Heart right ventricle (tissue), 16 donors: ENCODE measurements around the gene EPN3. TPM values are rescaled to one million over a fixed set of nuclear protein-coding genes. Genes with fewer than 3 reads are reported as not detected.

Experiments
- ATAC-seq, 8 donors: fragments of 200-7000 bp; cut with Tn5 transposase; one replicate each; pipeline ENCODE4 v1.9.1; 2020; ENCODE audit warnings: mild to moderate bottlenecking in 8 of 8, moderate library complexity in 8 of 8, moderate number of reproducible peaks in 1 of 8
- DNase-seq, 2 donors: peaks; one replicate each; pipeline ENCODE4 v3.0.0-alpha.2; 2020
- H3K27ac ChIP-seq, 10 donors: fragments of 200-600 bp; sonication (generic) in 2 of 10; one replicate each; pipeline versions ENCODE4 v1.5.0 to v1.8.0; 2020 to 2022; ENCODE audit warnings: mild to moderate bottlenecking in 3 of 10
- H3K27me3 ChIP-seq, 7 donors: fragments of 200-600 bp; one replicate each; pipeline ENCODE4 v1.8.0; 2021 to 2022; ENCODE audit warnings: mild to moderate bottlenecking in 2 of 7
- H3K36me3 ChIP-seq, 9 donors: fragments of 200-600 bp; sonication (generic) in 1 of 9; one replicate each; pipeline versions ENCODE4 v1.5.0 to v1.8.0; 2020 to 2022; ENCODE audit warnings: mild to moderate bottlenecking in 2 of 9
- H3K4me1 ChIP-seq, 9 donors: fragments of 200-600 bp; sonication (generic) in 1 of 9; one replicate each; pipeline versions ENCODE4 v1.5.0 to v1.8.0; 2020 to 2022; ENCODE audit warnings: mild to moderate bottlenecking in 4 of 9
- H3K4me3 ChIP-seq, 10 donors: fragments of 200-600 bp; sonication (generic) in 2 of 10; one replicate each; pipeline versions ENCODE4 v1.5.0 to v1.8.0; 2020 to 2022; ENCODE audit warnings: mild to moderate bottlenecking in 7 of 10, moderate library complexity in 2 of 10
- H3K9me3 ChIP-seq, 11 donors: fragments of 200-600 bp in 10 of 11; sonication (generic) in 2 of 11; one replicate each; pipeline versions ENCODE4 v1.5.0 to v1.8.0; 2013 to 2022; ENCODE audit warnings: mild to moderate bottlenecking in 2 of 11, control low read depth in 1 of 11, moderate library complexity in 1 of 11
- WGBS, 2 donors: extraction: QIAGEN DNeasy Blood & Tissue Kit; methylation state at CpG; one replicate each; pipeline ENCODE4 v1.1.7; 2013; ENCODE audit warnings: inconsistent platforms in 1 of 2; 5-methylcytosine and 5-hydroxymethylcytosine counted together
- intact Hi-C, 10 donors: fragments of 100-400 bp; cut with DNase I; formaldehyde crosslinking; loops; one replicate each; pipeline versions ENCODE4 v1.11.1 to v1.14.2; 2022
- polyA plus RNA-seq, 2 donors: library from polyadenylated mRNA; stranded (reverse); fragments of 200-250 nt; gene quantifications; one replicate each; pipeline ENCODE4 v1.2.3, GENCODE V29; 2013
- total RNA-seq, 10 donors: library from RNA; stranded (reverse); fragmentation: NEBNext Ultra II Directional in 3 of 10; extraction: Animal tissue kit (Norgen Biotek cat#: 25700) in 3 of 10; gene quantifications; one replicate each; pipeline versions ENCODE4 v1.2.1 to v1.2.4, GENCODE V29; 2021 to 2023
- TF ChIP-seq, protein P1 (sequence below), 9 donors: fragments of 200-600 bp; sonication (generic) in 2 of 9; IDR thresholded peaks; one replicate each; pipeline versions ENCODE4 v1.5.0 to v1.8.0; 2021 to 2022; ENCODE audit warnings: antibody characterized with exemption in 9 of 9, mild to moderate bottlenecking in 5 of 9, moderate library complexity in 1 of 9
- donor health status: Arrhythmogenic right ventricular cardiomyopathy.
- donor health status: ischemic (EF 13 %, LVEDD 7.1; RV severe dilation, severe dysfunction).
- donor health status: healthy with polysubstance abuse.
- donor health status: DM: no; HTN: yes; CAD: no.
- donor health status: DM: no; HTN: no; CAD: no.
- donor health status: ischemic (EF 25% LVEDD 6.9; RV normal size, moderate dysfunction).
- donor health status: ischemic (EF 25% LVEDD 5.7; RV mildly dilated, moderate dysfunction).
- donor health status: healthy.
- donor health status: DM: yes; HTN: yes; CAD: no.
- donor health status: Ischemic cardiomyopathy.
- donor health status: ischemic (EF 35%, LVEDD 5.7; RV mildly dilated, moderate dysfunction).
- donor health status: nonischemic (EF 11% LVEDD 7.7; RV severe dilation, severe dysfunction).
- donor health status: DM: yes; HTN: yes; CAD: no.
- donor health status: PGD.
- donor health status: ischemic (EF 29% LVEDD 5.4; RV normal size, mild dysfunction).
- donor health status: nonischemic (EF 23%, LVEDD 6.1; RV moderate dilation, normal function).

The EPN3 gene
- total and polyA plus RNA-seq, 12 donors = 3.0 to 21.5 (median 10.1) TPM

DNA sequence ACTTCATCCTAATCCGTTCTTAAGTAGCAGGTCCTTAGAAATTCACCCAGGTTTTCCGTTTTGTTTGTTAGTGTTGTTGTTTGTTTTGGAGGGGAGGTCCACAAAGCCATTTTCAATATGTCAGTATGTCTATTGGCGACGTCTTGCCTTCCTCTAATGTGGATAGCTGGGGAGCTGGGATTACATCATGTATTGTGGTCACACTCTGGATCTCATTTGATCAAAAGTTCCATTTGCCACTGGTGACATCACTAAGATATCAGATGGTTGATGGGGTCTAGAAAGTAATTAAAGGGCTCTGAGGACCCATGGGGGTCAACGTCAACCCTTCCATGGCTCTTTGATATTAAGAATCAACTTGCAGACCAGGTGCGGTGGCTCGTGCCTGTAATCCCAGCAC, 2.7 kb upstream of the EPN3 start:
- peaks cover 0 to 43% (median 25%) of the 10 kb centered on the region in 7 donors for H3K27me3 ChIP-seq
- H3K4me1 ChIP-seq = peaks cover 3 to 30% (median 19%) of the 10 kb centered on the region in 9 donors
- H3K36me3 ChIP-seq = no peaks in the 10 kb centered on the region
- DNase-seq (no peak), ATAC-seq (no peak)
- intact Hi-C loops = loop anchor here in 2 of 10 donors (5.0 to 10.0 kb wide), 2 partner anchors 45 to 508 kb away; no protein-coding TSS in a partner anchor
- TF ChIP-seq, protein P1, sequence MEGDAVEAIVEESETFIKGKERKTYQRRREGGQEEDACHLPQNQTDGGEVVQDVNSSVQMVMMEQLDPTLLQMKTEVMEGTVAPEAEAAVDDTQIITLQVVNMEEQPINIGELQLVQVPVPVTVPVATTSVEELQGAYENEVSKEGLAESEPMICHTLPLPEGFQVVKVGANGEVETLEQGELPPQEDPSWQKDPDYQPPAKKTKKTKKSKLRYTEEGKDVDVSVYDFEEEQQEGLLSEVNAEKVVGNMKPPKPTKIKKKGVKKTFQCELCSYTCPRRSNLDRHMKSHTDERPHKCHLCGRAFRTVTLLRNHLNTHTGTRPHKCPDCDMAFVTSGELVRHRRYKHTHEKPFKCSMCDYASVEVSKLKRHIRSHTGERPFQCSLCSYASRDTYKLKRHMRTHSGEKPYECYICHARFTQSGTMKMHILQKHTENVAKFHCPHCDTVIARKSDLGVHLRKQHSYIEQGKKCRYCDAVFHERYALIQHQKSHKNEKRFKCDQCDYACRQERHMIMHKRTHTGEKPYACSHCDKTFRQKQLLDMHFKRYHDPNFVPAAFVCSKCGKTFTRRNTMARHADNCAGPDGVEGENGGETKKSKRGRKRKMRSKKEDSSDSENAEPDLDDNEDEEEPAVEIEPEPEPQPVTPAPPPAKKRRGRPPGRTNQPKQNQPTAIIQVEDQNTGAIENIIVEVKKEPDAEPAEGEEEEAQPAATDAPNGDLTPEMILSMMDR (IDR thresholded peaks at IDR 0.05) = no peak
- H3K9me3 ChIP-seq = no peaks in the 10 kb centered on the region
- no peak overlapping the region for H3K4me3 ChIP-seq
- H3K27ac ChIP-seq = no peak overlapping the region
- 90 to 91% methylated on average over 7 of the region's 7 CpGs for WGBS, 2 donors

DNA sequence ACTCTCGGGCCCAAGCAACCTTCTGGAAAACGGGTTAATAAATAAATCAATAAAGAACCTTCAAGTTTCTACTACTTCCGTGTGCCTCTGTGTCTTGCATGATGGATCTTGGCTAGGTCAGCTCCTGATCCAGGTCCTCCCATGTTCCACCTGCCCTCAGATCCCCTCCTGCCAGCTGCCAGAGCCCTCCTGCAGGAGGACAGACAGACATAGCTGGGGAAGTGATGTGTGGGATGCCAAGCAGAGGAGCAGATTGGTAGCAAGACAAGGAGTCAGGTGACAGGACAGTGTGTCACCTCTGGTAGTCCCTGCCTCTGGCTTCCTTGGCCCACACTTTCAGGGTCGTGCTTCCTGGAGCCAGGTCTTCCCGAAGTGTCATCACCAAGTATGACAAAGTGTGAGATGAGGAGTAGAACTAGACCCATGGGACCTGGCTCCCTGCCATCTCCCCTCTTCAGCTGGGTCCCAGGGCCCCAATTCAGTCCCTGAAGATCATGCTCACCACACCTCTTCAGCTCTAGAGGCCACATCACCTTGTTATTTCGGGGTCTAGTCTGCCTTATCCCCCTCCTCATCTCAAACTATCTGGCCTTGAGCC, 1.0 kb upstream of the EPN3 start:
- TF ChIP-seq, protein P1 (IDR thresholded peaks at IDR 0.05) = no peak
- 58 to 62% methylated on average over 6 of the region's 6 CpGs for WGBS, 2 donors
- Histone ChIP-seq H3K4me1 (peaks cover 3 to 33% (median 19%) of the 10 kb centered on the region in 9 donors), H3K4me3 (no peak overlapping the region), H3K36me3 (peaks cover 0 to under 1% (median 0%) of the 10 kb centered on the region in 9 donors), H3K27me3 (peaks cover 0 to 45% (median 25%) of the 10 kb centered on the region in 7 donors), H3K9me3 (no peaks in the 10 kb centered on the region), H3K27ac (no peak overlapping the region)
- intact Hi-C loops = loop anchor here in 2 of 10 donors (5.0 to 10.0 kb wide), 2 partner anchors 47 to 509 kb away; no protein-coding TSS in a partner anchor
- ATAC-seq (no peak), DNase-seq (no peak)

GRCh38 chr17:50533185-50533584, 650 bp downstream of the EPN3 start:
- no peaks in the 10 kb centered on the region for H3K9me3 ChIP-seq
- ATAC-seq (peak in 5 of 8 donors; percentile 12 to 46 (median 21)), DNase-seq (no peak)
- TF ChIP-seq, protein P1 (IDR thresholded peaks at IDR 0.05) = no peak
- intact Hi-C loops = loop anchor here in 2 of 10 donors (5.0 to 10.0 kb wide), 2 partner anchors 48 to 511 kb away; no protein-coding TSS in a partner anchor
- H3K27me3 ChIP-seq = peaks cover 0 to 45% (median 25%) of the 10 kb centered on the region in 7 donors
- peak overlapping the region in 9 of 10 donors; percentile 65 to 89 (median 80) for H3K27ac ChIP-seq
- H3K36me3 ChIP-seq = peaks cover 0 to 6% (median 0%) of the 10 kb centered on the region in 9 donors
- peak overlapping the region; percentile 2 to 54 (median 48) for H3K4me3 ChIP-seq
- WGBS, 2 donors = 20 to 21% methylated on average over 5 of the region's 5 CpGs
- H3K4me1 ChIP-seq = peaks cover 3 to 33% (median 19%) of the 10 kb centered on the region in 9 donors

DNA sequence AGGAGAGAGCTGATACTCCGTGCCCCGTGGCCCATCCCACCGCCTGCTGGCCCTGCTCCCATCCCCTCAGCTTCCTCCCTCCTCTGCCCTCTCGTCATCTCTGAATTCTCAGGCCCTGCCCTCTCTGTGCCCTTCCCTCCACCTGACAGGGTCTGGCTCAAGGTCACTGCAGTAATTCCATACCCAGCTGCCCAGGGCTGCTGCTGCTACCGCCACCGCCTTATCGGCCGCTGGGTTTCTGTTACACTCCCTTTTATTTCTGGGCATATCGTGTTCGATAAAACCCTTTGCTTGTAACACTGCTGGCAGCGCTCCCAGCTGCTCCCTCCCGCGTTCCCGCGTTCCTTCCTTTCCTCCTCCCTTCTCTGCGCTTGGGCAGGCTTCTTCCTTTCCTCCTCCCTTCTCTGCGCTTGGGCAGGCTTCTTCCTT, 1.2 kb downstream of the EPN3 start:
- intact Hi-C loops = loop anchor here in 2 of 10 donors (5.0 to 10.0 kb wide), 2 partner anchors 49 to 511 kb away; no protein-coding TSS in a partner anchor
- ATAC-seq (peak; percentile 60 to 88 (median 76)), DNase-seq (peak; percentile 61 to 73)
- TF ChIP-seq, protein P1 (IDR thresholded peaks at IDR 0.05) = no peak
- WGBS, 2 donors = 1 to 2% methylated on average over 17 of the region's 17 CpGs
- Histone ChIP-seq H3K27me3 (peaks cover 0 to 45% (median 25%) of the 10 kb centered on the region in 7 donors), H3K27ac (peak overlapping the region in 9 of 10 donors; percentile 65 to 89 (median 80)), H3K4me1 (peaks cover 3 to 33% (median 19%) of the 10 kb centered on the region in 9 donors), H3K9me3 (no peaks in the 10 kb centered on the region), H3K36me3 (peaks cover 0 to 8% (median 0%) of the 10 kb centered on the region in 9 donors), H3K4me3 (peak overlapping the region in 9 of 10 donors; percentile 10 to 54 (median 48))
